DND-41 (cell line): Measurements from ENCODE around the gene RGS2.

Experiments
- ATAC-seq: fragments of 200-7000 bp; cut with Tn5 transposase; 3 replicates; pipeline ENCODE4 v1.9.1; 2021; ENCODE audit warnings: low read depth; ENCODE audit not compliant: insufficient read depth
- DNase-seq: peaks from one replicate; pipeline ENCODE4 v3.0.0-alpha.2; 2020
- H2AFZ ChIP-seq: 2 replicates; pipeline ENCODE4 v1.6.0; 2012; ENCODE audit warnings: low read depth, low read length
- H3K27ac ChIP-seq: 2 replicates; pipeline ENCODE4 v1.5.1; 2012; ENCODE audit warnings: low read length, inconsistent platforms
- H3K27me3 ChIP-seq: fragments of 200-600 bp; sonication (generic); 2 replicates; pipeline ENCODE4 v1.6.0; 2012; ENCODE audit warnings: low read length, mild to moderate bottlenecking, inconsistent platforms; ENCODE audit not compliant: insufficient read depth, poor library complexity
- H3K36me3 ChIP-seq: 2 replicates; pipeline ENCODE4 v1.5.1; 2012; ENCODE audit warnings: low read length, inconsistent platforms; ENCODE audit not compliant: insufficient read depth
- H3K4me1 ChIP-seq: 2 replicates; pipeline ENCODE4 v1.5.1; 2012; ENCODE audit warnings: mild to moderate bottlenecking, low read length; ENCODE audit not compliant: insufficient read depth
- H3K4me2 ChIP-seq: 2 replicates; pipeline ENCODE4 v1.6.0; 2012; ENCODE audit warnings: mild to moderate bottlenecking, moderate library complexity, low read length, inconsistent platforms; ENCODE audit not compliant: insufficient read depth
- H3K4me3 ChIP-seq, 2 experiments: fragments of 200-600 bp in 1 of 2; shearing (Covaris generic) in 1 of 2; 2 replicates each; pipeline ENCODE4 v1.5.1; 2012 to 2016; ENCODE audit warnings: inconsistent platforms in 2 of 2, low read length in 2 of 2, mild to moderate bottlenecking in 2 of 2, low read depth in 1 of 2, moderate library complexity in 1 of 2
- H3K79me2 ChIP-seq: 2 replicates; pipeline ENCODE4 v1.6.0; 2012; ENCODE audit warnings: low read length, inconsistent platforms; ENCODE audit not compliant: insufficient read depth
- H3K9ac ChIP-seq: 2 replicates; pipeline ENCODE4 v1.6.0; 2012; ENCODE audit warnings: low read depth, mild to moderate bottlenecking, inconsistent platforms, low read length, moderate library complexity
- H3K9me3 ChIP-seq: 2 replicates; pipeline ENCODE4 v1.5.1; 2012; ENCODE audit warnings: low read length, moderate library complexity, mild to moderate bottlenecking, inconsistent platforms; ENCODE audit not compliant: insufficient read depth, severe bottlenecking
- H4K20me1 ChIP-seq: 2 replicates; pipeline ENCODE4 v1.6.0; 2012; ENCODE audit warnings: low read length; ENCODE audit not compliant: insufficient read depth
- EZH2 ChIP-seq: IDR thresholded peaks from 3 replicates; pipeline ENCODE4 v1.6.1; 2012; ENCODE audit warnings: borderline replicate concordance, low read depth, mild to moderate bottlenecking, moderate library complexity, low read length, inconsistent platforms; ENCODE audit not compliant: severe bottlenecking
- TF ChIP-seq, protein P1 (sequence below): IDR thresholded peaks from 2 replicates; pipeline ENCODE4 v1.5.1; 2012; ENCODE audit warnings: borderline replicate concordance, low read length, moderate library complexity, mild to moderate bottlenecking; ENCODE audit not compliant: poor library complexity, severe bottlenecking; ENCODE audit errors: extremely low read depth

The RGS2 gene

DNA sequence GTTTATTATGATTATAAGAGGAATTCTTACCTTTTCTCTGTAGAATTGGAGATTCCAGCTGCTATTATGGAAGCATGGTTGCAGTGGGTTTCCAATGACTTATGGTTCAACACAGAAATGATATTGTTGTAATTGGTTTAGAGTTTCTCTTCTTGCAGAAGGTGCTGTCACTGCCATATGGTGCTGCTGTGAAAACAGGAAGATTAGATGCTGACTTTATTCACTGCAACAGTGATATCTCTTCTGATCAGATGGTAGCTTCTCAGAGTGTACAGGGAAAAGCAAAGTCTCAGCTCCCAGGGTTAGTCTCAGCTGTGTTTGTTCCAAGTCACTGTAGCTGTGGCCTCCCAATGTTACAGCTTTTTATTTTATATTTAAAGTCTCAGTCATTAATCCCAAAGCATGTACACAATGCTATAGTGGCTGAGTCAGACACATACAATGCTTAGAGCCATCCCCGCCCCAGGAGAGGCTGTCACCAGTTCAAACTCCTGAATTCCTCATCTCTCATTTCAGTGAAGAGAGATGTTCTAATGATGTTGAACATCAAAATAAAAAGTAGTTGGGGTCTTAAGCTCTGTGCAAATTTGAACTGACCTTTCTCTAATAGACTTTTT is 42.7 kb upstream of the RGS2 start:
- Histone ChIP-seq H3K4me2 (no peak overlapping the region), H3K27ac (no peak overlapping the region), H3K9me3 (no peaks in the 10 kb centered on the region), H4K20me1 (no peaks in the 10 kb centered on the region), H2AFZ (no peak overlapping the region), H3K4me3 (no peak overlapping the region), H3K9ac (no peak overlapping the region), H3K27me3 (no peaks in the 10 kb centered on the region), H3K36me3 (no peaks in the 10 kb centered on the region), H3K79me2 (no peaks in the 10 kb centered on the region), H3K4me1 (no peaks in the 10 kb centered on the region)
- DNase-seq (no peak), ATAC-seq (no peak)
- TF ChIP-seq, protein P1, sequence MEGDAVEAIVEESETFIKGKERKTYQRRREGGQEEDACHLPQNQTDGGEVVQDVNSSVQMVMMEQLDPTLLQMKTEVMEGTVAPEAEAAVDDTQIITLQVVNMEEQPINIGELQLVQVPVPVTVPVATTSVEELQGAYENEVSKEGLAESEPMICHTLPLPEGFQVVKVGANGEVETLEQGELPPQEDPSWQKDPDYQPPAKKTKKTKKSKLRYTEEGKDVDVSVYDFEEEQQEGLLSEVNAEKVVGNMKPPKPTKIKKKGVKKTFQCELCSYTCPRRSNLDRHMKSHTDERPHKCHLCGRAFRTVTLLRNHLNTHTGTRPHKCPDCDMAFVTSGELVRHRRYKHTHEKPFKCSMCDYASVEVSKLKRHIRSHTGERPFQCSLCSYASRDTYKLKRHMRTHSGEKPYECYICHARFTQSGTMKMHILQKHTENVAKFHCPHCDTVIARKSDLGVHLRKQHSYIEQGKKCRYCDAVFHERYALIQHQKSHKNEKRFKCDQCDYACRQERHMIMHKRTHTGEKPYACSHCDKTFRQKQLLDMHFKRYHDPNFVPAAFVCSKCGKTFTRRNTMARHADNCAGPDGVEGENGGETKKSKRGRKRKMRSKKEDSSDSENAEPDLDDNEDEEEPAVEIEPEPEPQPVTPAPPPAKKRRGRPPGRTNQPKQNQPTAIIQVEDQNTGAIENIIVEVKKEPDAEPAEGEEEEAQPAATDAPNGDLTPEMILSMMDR, result no peak
- TF ChIP-seq EZH2, result no peak

DNA sequence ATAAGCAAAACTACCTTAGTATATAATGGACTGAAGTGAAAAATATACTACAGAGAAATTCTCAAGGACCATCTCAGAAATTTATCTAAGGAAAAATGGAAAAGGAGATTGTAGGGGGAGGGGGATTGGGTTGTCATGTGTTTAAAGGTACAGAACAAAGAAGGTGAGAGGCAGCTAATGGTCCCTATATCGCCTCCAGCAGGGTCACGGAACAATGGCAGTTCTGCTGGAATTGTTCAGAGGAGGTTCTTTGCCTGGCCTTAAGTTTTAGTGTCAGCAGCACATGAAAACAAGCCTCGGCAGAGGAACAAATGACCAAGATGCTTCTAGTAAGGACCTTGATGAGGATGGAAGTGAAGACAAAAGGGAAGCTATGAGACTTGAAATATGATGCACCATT is 42.0 kb upstream of the RGS2 start:
- Histone ChIP-seq H3K9me3 (no peaks in the 10 kb centered on the region), H4K20me1 (no peaks in the 10 kb centered on the region), H3K4me1 (no peaks in the 10 kb centered on the region), H3K9ac (no peak overlapping the region), H3K4me2 (no peak overlapping the region), H3K36me3 (no peaks in the 10 kb centered on the region), H2AFZ (no peak overlapping the region), H3K79me2 (no peaks in the 10 kb centered on the region), H3K4me3 (no peak overlapping the region), H3K27me3 (no peaks in the 10 kb centered on the region), H3K27ac (no peak overlapping the region)
- ATAC-seq (no peak), DNase-seq (no peak)
- TF ChIP-seq, protein P1, result no peak
- TF ChIP-seq EZH2, result no peak

DNA sequence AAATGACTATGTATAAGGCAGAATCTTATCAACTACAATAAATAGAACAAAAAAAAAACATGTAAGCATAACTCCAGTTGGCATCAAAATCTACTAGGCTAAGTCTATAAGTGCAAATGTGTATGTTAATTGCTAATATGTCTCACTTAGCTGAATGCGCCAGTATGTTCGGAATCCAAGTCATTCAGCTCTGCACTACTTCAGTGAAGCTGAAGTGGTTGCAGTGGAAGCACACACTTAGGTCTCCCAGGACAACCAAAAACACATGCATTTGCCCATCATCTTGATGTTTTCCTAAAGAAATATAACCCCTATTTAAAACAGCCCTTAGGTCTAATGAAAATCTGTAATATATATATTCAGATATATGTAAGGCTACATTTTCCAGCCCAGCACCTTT is 41.0 kb upstream of the RGS2 start:
- Histone ChIP-seq H3K36me3 (no peaks in the 10 kb centered on the region), H3K4me2 (no peak overlapping the region), H3K9ac (no peak overlapping the region), H3K9me3 (no peaks in the 10 kb centered on the region), H2AFZ (no peak overlapping the region), H4K20me1 (no peaks in the 10 kb centered on the region), H3K27ac (no peak overlapping the region), H3K4me1 (no peaks in the 10 kb centered on the region), H3K79me2 (no peaks in the 10 kb centered on the region), H3K27me3 (no peaks in the 10 kb centered on the region), H3K4me3 (no peak overlapping the region)
- TF ChIP-seq, protein P1, result no peak
- ATAC-seq, result no peak
- DNase-seq, result no peak

DNA sequence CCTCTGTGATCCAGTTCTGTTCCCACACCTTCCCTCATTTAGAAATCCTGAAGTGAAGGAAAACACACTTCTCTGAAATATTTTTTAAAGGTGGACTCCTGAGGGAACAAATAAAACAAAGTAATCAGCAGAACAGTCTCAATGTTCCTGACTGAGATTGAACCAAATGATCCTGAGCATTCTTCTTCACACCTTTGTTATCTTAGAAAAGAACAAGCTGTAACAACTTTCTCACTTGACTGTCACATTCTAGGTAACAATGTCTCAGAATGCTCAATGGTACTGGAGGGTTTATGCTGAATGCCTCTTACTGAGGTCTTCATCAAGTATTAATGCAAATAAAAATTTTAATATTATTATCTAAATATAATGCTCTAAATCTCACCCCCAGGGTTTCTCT is 40.4 kb upstream of the RGS2 start:
- ATAC-seq, result no peak
- no peak overlapping the region for H3K9ac ChIP-seq
- no peak overlapping the region for H3K27ac ChIP-seq
- H3K79me2 ChIP-seq, result no peaks in the 10 kb centered on the region
- TF ChIP-seq EZH2, result no peak
- TF ChIP-seq, protein P1, result no peak
- H3K36me3 ChIP-seq, result no peaks in the 10 kb centered on the region
- H2AFZ ChIP-seq, result no peak overlapping the region
- H3K27me3 ChIP-seq, result no peaks in the 10 kb centered on the region
- no peaks in the 10 kb centered on the region for H4K20me1 ChIP-seq
- H3K4me1 ChIP-seq, result no peaks in the 10 kb centered on the region
- H3K4me2 ChIP-seq, result no peak overlapping the region
- no peaks in the 10 kb centered on the region for H3K9me3 ChIP-seq
- H3K4me3 ChIP-seq, result no peak overlapping the region
- no peak for DNase-seq
